GM12878 (cell line): ENCODE results near the gene NDUFAB1. TPM values are rescaled to one million over a fixed set of nuclear protein-coding genes. Genes with fewer than 3 reads are reported as not detected.

ENCODE experiments used
- ATAC-seq: fragments of 200-7000 bp; cut with Tn5 transposase; 3 replicates; pipeline ENCODE4 v1.9.1; 2020; ENCODE audit warnings: mild to moderate bottlenecking, moderate library complexity
- BruUV-seq: library from RNA; stranded (reverse); fragments of 400-500 nt; replicated peaks from 2 replicates; lab custom pipeline; 2021; lab: Mats Ljungman, UMichigan
- CTCF ChIA-PET: fragments of 300-600 bp; sonication (Branson Sonifier 250); formaldehyde crosslinking; extraction: SDS; loops from one replicate; lab custom pipeline; 2021; ENCODE audit warnings: inconsistent platforms; lab: Yijun Ruan, JAX
- POLR2A ChIA-PET: fragments of 350-600 bp; formaldehyde crosslinking; extraction: SDS; loops from one replicate; lab custom pipeline; 2021; ENCODE audit warnings: inconsistent platforms; lab: Charles Lee
- RAD21 ChIA-PET: fragments of 300-600 bp; sonication (Branson Sonifier 250); formaldehyde crosslinking; loops from one replicate; lab custom pipeline; 2023; ENCODE audit warnings: antibody characterized with exemption; ENCODE audit not compliant: unreplicated experiment; lab: Charles Lee
- SMC1A ChIA-PET: fragments of 300-600 bp; sonication (Branson Sonifier 250); formaldehyde crosslinking; loops from one replicate; lab custom pipeline; 2023; ENCODE audit not compliant: unreplicated experiment, uncharacterized antibody; lab: Charles Lee
- DNase-seq: peaks from one replicate; pipeline ENCODE4 v3.0.0-alpha.2; 2011; ENCODE audit warnings: low read depth, low spot score
- FAIRE-seq: peaks from 3 replicates; lab custom pipeline; 2011; peaks lifted over from hg19 to GRCh38; lab: Jason Lieb, UNC
- H2AFZ ChIP-seq: 2 replicates; pipeline ENCODE4 v1.6.0; 2011; ENCODE audit warnings: low read depth, low read length, control low read depth; ENCODE audit not compliant: control insufficient read depth
- H3K27ac ChIP-seq: 2 replicates; pipeline ENCODE4 v1.5.1; 2011; ENCODE audit warnings: control low read depth; ENCODE audit not compliant: control insufficient read depth, insufficient read depth
- H3K27me3 ChIP-seq, 2 experiments: replicated peaks in 1 of 2; 2 replicates each; pipeline versions ENCODE4 v1.6.0 to v1.6.1; 2011; ENCODE audit warnings: low read length in 1 of 2; ENCODE audit not compliant: control insufficient read depth in 2 of 2, insufficient read depth in 2 of 2
- H3K36me3 ChIP-seq, 2 experiments: 2 replicates each; pipeline ENCODE4 v1.5.1; 2011; ENCODE audit warnings: low read length in 1 of 2; ENCODE audit not compliant: control insufficient read depth in 2 of 2, insufficient read depth in 2 of 2
- H3K4me1 ChIP-seq: 2 replicates; pipeline ENCODE4 v1.6.1; 2011; ENCODE audit warnings: mild to moderate bottlenecking, low read length, moderate library complexity, mixed read lengths; ENCODE audit not compliant: control insufficient read depth, insufficient read depth
- H3K4me2 ChIP-seq: 2 replicates; pipeline ENCODE4 v1.6.0; 2011; ENCODE audit warnings: control low read depth; ENCODE audit not compliant: control insufficient read depth, insufficient read depth
- H3K4me3 ChIP-seq: fragments of 200-600 bp; sonication (generic); 2 replicates; pipeline ENCODE4 v1.5.1; 2016
- H3K79me2 ChIP-seq: 2 replicates; pipeline ENCODE4 v1.6.0; 2011; ENCODE audit warnings: low read length; ENCODE audit not compliant: control insufficient read depth, insufficient read depth
- H3K9ac ChIP-seq: 2 replicates; pipeline ENCODE4 v1.8.0; 2011; ENCODE audit warnings: low read length, control low read depth, mixed read lengths; ENCODE audit not compliant: control insufficient read depth, insufficient read depth
- H3K9me3 ChIP-seq: replicated peaks from 3 replicates; pipeline ENCODE4 v1.5.1; 2011; ENCODE audit warnings: mild to moderate bottlenecking, low read length; ENCODE audit not compliant: control insufficient read depth, insufficient read depth
- H4K20me1 ChIP-seq: 2 replicates; pipeline ENCODE4 v1.6.0; 2011; ENCODE audit not compliant: control insufficient read depth, insufficient read depth
- IRF5 ChIP-seq: fragments of 450-650 bp; IDR thresholded peaks from 2 replicates; pipeline ENCODE4 v1.6.1; 2017; ENCODE audit warnings: borderline replicate concordance
- MYB ChIP-seq: fragments of 150-350 bp; IDR thresholded peaks from 2 replicates; pipeline ENCODE4 v1.6.1; 2014; ENCODE audit warnings: mild to moderate bottlenecking, low read depth, low read length, borderline replicate concordance
- NFIC ChIP-seq: IDR thresholded peaks from 2 replicates; pipeline ENCODE4 v1.6.1; 2012; ENCODE audit warnings: low read depth, mild to moderate bottlenecking, inconsistent platforms, low read length, moderate library complexity
- TBL1XR1 ChIP-seq: IDR thresholded peaks from 2 replicates; pipeline ENCODE4 v1.6.1; 2012; ENCODE audit warnings: low read depth, low read length, improper control_type of control experiment
- USF1 ChIP-seq: IDR thresholded peaks from 2 replicates; pipeline ENCODE4 v1.6.1; 2011; ENCODE audit warnings: borderline replicate concordance, low read depth, mild to moderate bottlenecking, moderate library complexity, mixed read lengths, low read length; ENCODE audit not compliant: insufficient read depth; ENCODE audit errors: extremely low read length
- WGBS: methylation state at CpG from one replicate; pipeline ENCODE4 v1.1.6; 2016; ENCODE audit warnings: low lambda C conversion rate; ENCODE audit not compliant: insufficient replicate concordance, insufficient coverage; ENCODE audit errors: missing lambda C conversion rate; 5-methylcytosine and 5-hydroxymethylcytosine counted together
- in situ Hi-C: fragments of 300-500 bp; cut with MboI; formaldehyde crosslinking; loops from 9 replicates; pipeline ENCODE4 v1.14.3; 2018; ENCODE audit warnings: mixed read lengths
- intact Hi-C: fragments of 100-400 bp; cut with micrococcal nuclease; formaldehyde crosslinking; loops from one replicate; pipeline ENCODE4 v1.14.2; 2022; ENCODE audit not compliant: unreplicated experiment
- polyA plus RNA-seq, 11 experiments: library from polyadenylated mRNA; depleted of rRNA in 4 of 11; unstranded in 6 of 11; stranded (reverse) in 5 of 11; fragments of >200 nt; fragmentation: Nextera tagmentation in 4 of 11; fragmentation: Illumina TruSeq in 1 of 11; extraction: Ambion mirVana in 4 of 11; extraction: Trizol in 1 of 11; gene quantifications; 1 replicate in 1 of 11; 2 replicates in 10 of 11; pipeline versions ENCODE4 v1.2.1 to v1.2.3, GENCODE V29; 2011 to 2016; ENCODE audit warnings: inconsistent platforms in 2 of 11, missing spikeins in 2 of 11, low read depth in 1 of 11
- total RNA-seq, 4 experiments: library from RNA; depleted of rRNA in 3 of 4; stranded (reverse); fragments of >200 nt in 3 of 4; fragmentation: Illumina TruSeq in 1 of 4; extraction: Trizol in 1 of 4; gene quantifications; 2 replicates each; pipeline versions ENCODE4 v1.2.1 to v1.2.3, GENCODE V29; 2013 to 2021

Gene NDUFAB1
- total and polyA plus RNA-seq, 10 of the 15 experiments (the other 5 are each of a cell fraction or from before 2014, with no cell fraction given), result 79.9 to 584 (median 231) TPM

- FAIRE-seq (peak; percentile 44), ATAC-seq (peak; percentile 7), DNase-seq (no peak)
- peaks cover 3% of the 10 kb centered on the region; the same call in 1 of the 2 replicates for H3K4me1 ChIP-seq
- H3K36me3 ChIP-seq, result peaks cover 0 to 10% of the 10 kb centered on the region in 2 experiments; a peak in 1 of 4 replicates
- H3K4me3 ChIP-seq, result peak overlapping the region; percentile 80
- peak overlapping the region; percentile 81 for H3K27ac ChIP-seq
- H3K79me2 ChIP-seq, result peaks cover 37% of the 10 kb centered on the region
- no peaks in the 10 kb centered on the region for H3K27me3 ChIP-seq
- peak overlapping the region; percentile 85 for H2AFZ ChIP-seq
- no peaks in the 10 kb centered on the region for H4K20me1 ChIP-seq
- POLR2A ChIA-PET, result interaction anchor here (0.6 to 1.3 kb wide), 3 partner anchors 36 to 50 kb away, joined by 3 to 7 read pairs (median 4); partner anchors contain the start of gene PLK1
- intact Hi-C loops, result loop anchor here (5.0 to 10.0 kb wide), 2 partner anchors 37 to 894 kb away; partner anchors contain the start of genes PLK1 and RBBP6
- no TSS peak for BruUV-seq
- CTCF ChIA-PET, result interaction anchor here (1.1 kb wide), 1 partner anchor 44 kb away, joined by 3 read pairs; no protein-coding TSS in a partner anchor
- in situ Hi-C loops, result no loop called here
- peak overlapping the region; percentile 85 for H3K4me2 ChIP-seq
- WGBS, result under 1% methylated on average over 8 of the region's 8 CpGs
- peak overlapping the region; percentile 89 for H3K9ac ChIP-seq
- SMC1A ChIA-PET, result interaction anchor here (0.8 to 1.1 kb wide), 3 partner anchors 12 to 39 kb away, joined by 3 read pairs; no protein-coding TSS in a partner anchor
- 0 out of 2 replicates have a peak, but pooled peaks have one; percentile 18 for TF ChIP-seq NFIC
- no peak for TF ChIP-seq USF1
- no peak for TF ChIP-seq TBL1XR1
- TF ChIP-seq IRF5, result no peak
- TF ChIP-seq MYB, result no peak
- RAD21 ChIA-PET, result interaction anchor here (1.1 to 1.2 kb wide), 2 partner anchors 11 to 12 kb away, joined by 3 read pairs; no protein-coding TSS in a partner anchor
- no peaks in the 10 kb centered on the region for H3K9me3 ChIP-seq
Measured at GRCh38 chr16:23640615-23640930, 44.5 kb upstream of the NDUFAB1 start.
